ENCODE data around the gene FNIP2. TPM values are rescaled to one million over a fixed set of nuclear protein-coding genes. Genes with fewer than 3 reads are reported as not detected.

Gene FNIP2
- total and polyA plus RNA-seq, 9 of the 15 experiments (the other 6 are each of a cell fraction or from before 2014, with no cell fraction given), result 1.7 to 15.5 (median 8.3) TPM

GRCh38 chr4:158768555-158769174 lies at the start of gene FNIP2 (continued):
- no peak for TF ChIP-seq NR2C2 (CRISPR knock-in tag; IDR thresholded peaks at IDR 0.05)
- TF ChIP-seq NR2C2 (tag; IDR thresholded peaks at IDR 0.05), result peak; percentile 35
- TF ChIP-seq CREB1 (IDR thresholded peaks at IDR 0.05), result no peak
- no peak; the same call in 1 of the 2 replicates for TF ChIP-seq CREB1 (CRISPR knock-in tag; IDR thresholded peaks at IDR 0.05)
- peak; percentile 52; the same call in 1 of the 2 replicates for TF ChIP-seq ZBTB9 (CRISPR knock-in tag; IDR thresholded peaks at IDR 0.05)
- peak; percentile 46 to 49; a peak in 1 of 4 replicates for TF ChIP-seq SIN3A (IDR thresholded peaks at IDR 0.05; ENCODE audit: borderline replicate concordance in 2 of 2, control insufficient read depth in 1 of 2, low read depth in 2 of 2, low read length in 2 of 2)
- TF ChIP-seq ZNF384 (IDR thresholded peaks at IDR 0.05; ENCODE audit: low read depth, low read length), result no peak
- TF ChIP-seq XRCC4 (IDR thresholded peaks at IDR 0.05; ENCODE audit: extremely low read depth, insufficient read depth, insufficient read length), result no peak
- no peak for TF ChIP-seq NFXL1 (CRISPR knock-in tag; IDR thresholded peaks at IDR 0.05)
- TF ChIP-seq PTRF (tag; IDR thresholded peaks at IDR 0.05), result no peak
- TF ChIP-seq KAT8 (IDR thresholded peaks at IDR 0.05; ENCODE audit: low read depth), result no peak
- 0 out of 2 replicates have a peak, but pooled peaks have one; percentile 33 for TF ChIP-seq ZBTB2 (IDR thresholded peaks at IDR 0.05)
- peak; percentile 91 for TF ChIP-seq CCNT2 (IDR thresholded peaks at IDR 0.05; ENCODE audit: borderline replicate concordance, extremely low read depth, insufficient read length, low read depth, low read length)
- TF ChIP-seq ZBTB40 (IDR thresholded peaks at IDR 0.05), result no peak
- no peak for TF ChIP-seq ZBTB40 (CRISPR knock-in tag; IDR thresholded peaks at IDR 0.05)

All from K562 (cell line).